ENCODE results near the gene NLRC3.

GRCh38 chr16:3494386-3494973 is 82.7 kb downstream of the NLRC3 start:
- TF ChIP-seq POLR2A (IDR thresholded peaks at IDR 0.05) (no peak), CTCF (IDR thresholded peaks at IDR 0.05) (no peak)
